Measurements from ENCODE around the gene GPALPP1.

GRCh38 chr13:44976196-44976595 lies 13.1 kb upstream of the GPALPP1 start:
- TF ChIP-seq CTCF (IDR thresholded peaks at IDR 0.05), result no peak
- no peak for TF ChIP-seq POLR2A (IDR thresholded peaks at IDR 0.05)

Data from testis (tissue), 2 donors.